Mammary epithelial cell (primary cell): Measurements from ENCODE around the gene LCE5A.

ENCODE experiments used
- EZH2 ChIP-seq: IDR thresholded peaks from 2 replicates; pipeline ENCODE4 v1.6.1; 2012; ENCODE audit warnings: low read length, inconsistent platforms, borderline replicate concordance
- TF ChIP-seq, protein P1 (sequence below), 2 donors: IDR thresholded peaks in 1 of 2; conservative IDR thresholded peaks in 1 of 2; 2 replicates each; pipeline ENCODE4 v1.5.1; 2011 to 2012; ENCODE audit warnings: inconsistent platforms in 2 of 2, low read length in 2 of 2, mild to moderate bottlenecking in 2 of 2, control low read depth in 1 of 2, low read depth in 1 of 2; ENCODE audit not compliant: insufficient read depth in 1 of 2; ENCODE audit errors: extremely low read depth in 1 of 2

DNA sequence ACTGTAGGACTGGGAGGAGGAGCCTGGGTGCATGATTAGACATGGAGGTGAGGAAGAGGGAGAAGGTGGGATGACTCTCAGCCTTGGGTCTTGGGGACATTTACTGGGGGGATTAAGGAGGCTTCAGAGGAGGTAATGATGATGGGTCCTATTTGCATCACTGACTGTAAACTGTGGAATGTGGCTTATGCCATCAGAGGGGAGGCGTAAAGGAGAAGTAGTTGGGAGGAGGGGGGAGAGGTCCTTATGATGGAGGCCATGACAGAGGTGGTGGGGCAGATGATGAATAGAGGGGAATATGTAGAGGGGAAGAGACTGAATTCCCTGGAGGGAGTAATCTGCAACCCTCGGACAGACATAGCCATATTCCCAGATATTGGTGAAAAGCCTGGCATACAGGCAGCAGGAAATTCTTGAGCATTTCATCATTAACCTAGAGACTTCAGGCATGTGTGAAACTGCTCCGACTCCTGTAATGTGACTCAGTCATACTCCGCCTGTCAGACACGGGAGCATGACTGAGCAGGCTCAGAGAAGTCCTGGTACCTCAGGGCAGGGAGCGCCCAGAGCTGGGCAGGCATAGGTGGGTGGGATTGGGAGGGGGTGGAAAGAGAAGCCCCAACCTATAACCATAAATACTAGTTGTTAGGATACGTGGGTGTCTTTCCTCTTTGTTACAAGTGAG is 8.0 kb upstream of the LCE5A start:
- TF ChIP-seq, protein P1, sequence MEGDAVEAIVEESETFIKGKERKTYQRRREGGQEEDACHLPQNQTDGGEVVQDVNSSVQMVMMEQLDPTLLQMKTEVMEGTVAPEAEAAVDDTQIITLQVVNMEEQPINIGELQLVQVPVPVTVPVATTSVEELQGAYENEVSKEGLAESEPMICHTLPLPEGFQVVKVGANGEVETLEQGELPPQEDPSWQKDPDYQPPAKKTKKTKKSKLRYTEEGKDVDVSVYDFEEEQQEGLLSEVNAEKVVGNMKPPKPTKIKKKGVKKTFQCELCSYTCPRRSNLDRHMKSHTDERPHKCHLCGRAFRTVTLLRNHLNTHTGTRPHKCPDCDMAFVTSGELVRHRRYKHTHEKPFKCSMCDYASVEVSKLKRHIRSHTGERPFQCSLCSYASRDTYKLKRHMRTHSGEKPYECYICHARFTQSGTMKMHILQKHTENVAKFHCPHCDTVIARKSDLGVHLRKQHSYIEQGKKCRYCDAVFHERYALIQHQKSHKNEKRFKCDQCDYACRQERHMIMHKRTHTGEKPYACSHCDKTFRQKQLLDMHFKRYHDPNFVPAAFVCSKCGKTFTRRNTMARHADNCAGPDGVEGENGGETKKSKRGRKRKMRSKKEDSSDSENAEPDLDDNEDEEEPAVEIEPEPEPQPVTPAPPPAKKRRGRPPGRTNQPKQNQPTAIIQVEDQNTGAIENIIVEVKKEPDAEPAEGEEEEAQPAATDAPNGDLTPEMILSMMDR (conservative IDR thresholded peaks at IDR 0.05 in 1 of 2, IDR thresholded peaks at IDR 0.05 in 1 of 2; ENCODE audit: extremely low read depth in 1 of 2, insufficient read depth in 1 of 2, low read depth in 1 of 2, low read length in 2 of 2) = no peak
- no peak for TF ChIP-seq EZH2
